ENCODE results near the gene SLC13A3. TPM values are rescaled to one million over a fixed set of nuclear protein-coding genes. Genes with fewer than 3 reads are reported as not detected.

The SLC13A3 gene
- total and polyA plus RNA-seq, 2 donors from 2014 or later, result 31.5 to 241 TPM

DNA sequence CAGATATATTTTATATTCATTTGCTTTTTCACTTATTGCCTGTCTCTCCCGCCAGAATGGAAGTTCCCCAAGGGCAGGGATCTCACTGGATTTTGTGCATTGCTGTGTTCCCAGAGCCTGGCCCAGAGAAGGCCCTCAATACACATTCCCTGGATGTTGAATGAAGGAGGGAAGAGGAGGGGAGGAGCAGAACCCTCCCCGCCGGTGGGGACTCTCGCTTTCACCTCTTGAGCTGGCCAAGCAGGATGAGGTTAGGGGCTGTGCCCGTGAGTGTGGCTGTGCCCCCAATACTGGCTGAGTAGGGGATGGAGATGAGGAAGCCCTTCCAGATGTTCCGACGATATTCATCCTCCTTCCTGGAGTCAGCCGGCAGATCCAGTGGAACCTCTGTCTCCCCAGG, 55.3 kb downstream of the SLC13A3 start:
- no peak overlapping the region for H3K27ac ChIP-seq (ENCODE audit: low read depth in 2 of 2, low read length in 2 of 2)
- no peaks in the 10 kb centered on the region for H3K27me3 ChIP-seq (ENCODE audit: control insufficient read depth, insufficient read depth, low read length)
- H3K4me3 ChIP-seq (ENCODE audit: low read length in 3 of 3), result no peak overlapping the region
- H3K9me3 ChIP-seq (ENCODE audit: control insufficient read depth in 2 of 3, insufficient read depth in 1 of 3, low read length in 3 of 3), result no peaks in the 10 kb centered on the region
- H3K9ac ChIP-seq (ENCODE audit: low read length in 3 of 3), result no peak overlapping the region
- TF ChIP-seq, protein P1, sequence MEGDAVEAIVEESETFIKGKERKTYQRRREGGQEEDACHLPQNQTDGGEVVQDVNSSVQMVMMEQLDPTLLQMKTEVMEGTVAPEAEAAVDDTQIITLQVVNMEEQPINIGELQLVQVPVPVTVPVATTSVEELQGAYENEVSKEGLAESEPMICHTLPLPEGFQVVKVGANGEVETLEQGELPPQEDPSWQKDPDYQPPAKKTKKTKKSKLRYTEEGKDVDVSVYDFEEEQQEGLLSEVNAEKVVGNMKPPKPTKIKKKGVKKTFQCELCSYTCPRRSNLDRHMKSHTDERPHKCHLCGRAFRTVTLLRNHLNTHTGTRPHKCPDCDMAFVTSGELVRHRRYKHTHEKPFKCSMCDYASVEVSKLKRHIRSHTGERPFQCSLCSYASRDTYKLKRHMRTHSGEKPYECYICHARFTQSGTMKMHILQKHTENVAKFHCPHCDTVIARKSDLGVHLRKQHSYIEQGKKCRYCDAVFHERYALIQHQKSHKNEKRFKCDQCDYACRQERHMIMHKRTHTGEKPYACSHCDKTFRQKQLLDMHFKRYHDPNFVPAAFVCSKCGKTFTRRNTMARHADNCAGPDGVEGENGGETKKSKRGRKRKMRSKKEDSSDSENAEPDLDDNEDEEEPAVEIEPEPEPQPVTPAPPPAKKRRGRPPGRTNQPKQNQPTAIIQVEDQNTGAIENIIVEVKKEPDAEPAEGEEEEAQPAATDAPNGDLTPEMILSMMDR (IDR thresholded peaks at IDR 0.05; ENCODE audit: borderline replicate concordance, extremely low read depth, insufficient read depth), result no peak
- DNase-seq, result no peak
- intact Hi-C loops (cut with DNase I), result no loop called here
- FAIRE-seq, result no peak
- H3K36me3 ChIP-seq (ENCODE audit: control insufficient read depth in 2 of 3, insufficient read depth in 3 of 3, low read length in 3 of 3), result peaks cover 0 to 8% (median 4%) of the 10 kb centered on the region in 3 donors
- H3K4me1 ChIP-seq (ENCODE audit: control insufficient read depth in 2 of 3, insufficient read depth in 2 of 3, low read depth in 1 of 3, low read length in 3 of 3), result no peaks in the 10 kb centered on the region

- intact Hi-C loops (cut with DNase I), result no loop called here
- H3K36me3 ChIP-seq (ENCODE audit: control insufficient read depth in 2 of 3, insufficient read depth in 3 of 3, low read length in 3 of 3), result peaks cover 0 to 9% (median 4%) of the 10 kb centered on the region in 3 donors
- H3K4me1 ChIP-seq (ENCODE audit: control insufficient read depth in 2 of 3, insufficient read depth in 2 of 3, low read depth in 1 of 3, low read length in 3 of 3), result no peaks in the 10 kb centered on the region
- no peak overlapping the region for H3K27ac ChIP-seq (ENCODE audit: low read depth in 2 of 2, low read length in 2 of 2)
- no peak for DNase-seq
- TF ChIP-seq, protein P1 (IDR thresholded peaks at IDR 0.05; ENCODE audit: borderline replicate concordance, extremely low read depth, insufficient read depth), result no peak
- no peak overlapping the region for H3K9ac ChIP-seq (ENCODE audit: low read length in 3 of 3)
- no peaks in the 10 kb centered on the region for H3K9me3 ChIP-seq (ENCODE audit: control insufficient read depth in 2 of 3, insufficient read depth in 1 of 3, low read length in 3 of 3)
- FAIRE-seq, result no peak
- no peak overlapping the region for H3K4me3 ChIP-seq (ENCODE audit: low read length in 3 of 3)
- H3K27me3 ChIP-seq (ENCODE audit: control insufficient read depth, insufficient read depth, low read length), result no peaks in the 10 kb centered on the region
Observed at GRCh38 chr20:46594725-46595124, 56.5 kb downstream of the SLC13A3 start.

GRCh38 chr20:46592580-46593362, 58.5 kb downstream of the SLC13A3 start:
- no peak for DNase-seq
- H3K9ac ChIP-seq (ENCODE audit: low read length in 3 of 3), result no peak overlapping the region
- H3K9me3 ChIP-seq (ENCODE audit: control insufficient read depth in 2 of 3, insufficient read depth in 1 of 3, low read length in 3 of 3), result no peaks in the 10 kb centered on the region
- intact Hi-C loops (cut with DNase I), result no loop called here
- TF ChIP-seq, protein P1 (IDR thresholded peaks at IDR 0.05; ENCODE audit: borderline replicate concordance, extremely low read depth, insufficient read depth), result no peak
- no peaks in the 10 kb centered on the region for H3K27me3 ChIP-seq (ENCODE audit: control insufficient read depth, insufficient read depth, low read length)
- no peaks in the 10 kb centered on the region for H3K4me1 ChIP-seq (ENCODE audit: control insufficient read depth in 2 of 3, insufficient read depth in 2 of 3, low read depth in 1 of 3, low read length in 3 of 3)
- no peak overlapping the region for H3K27ac ChIP-seq (ENCODE audit: low read depth in 2 of 2, low read length in 2 of 2)
- peaks cover 0 to 22% (median 6%) of the 10 kb centered on the region in 3 donors for H3K36me3 ChIP-seq (ENCODE audit: control insufficient read depth in 2 of 3, insufficient read depth in 3 of 3, low read length in 3 of 3)
- no peak overlapping the region for H3K4me3 ChIP-seq (ENCODE audit: low read length in 3 of 3)
- FAIRE-seq, result no peak
